ENCODE measurements around the gene SLC25A10.
"Not testable (repeated sequence)": the region's sequence is repeated elsewhere in the genome, so short reads cannot be mapped to it uniquely, and the experiment has no call there.

The SLC25A10 gene

GRCh38 chr17:81711814-81712467, at the start of gene SLC25A10:
TSS of gene SLC25A10 (plus strand) at chr17:81712284. CDS start at chr17:81712427, 143 bp downstream.
- DNase-seq (ENCODE audit: low read depth in 2 of 2), result peak; percentile 71 to 79

DNA sequence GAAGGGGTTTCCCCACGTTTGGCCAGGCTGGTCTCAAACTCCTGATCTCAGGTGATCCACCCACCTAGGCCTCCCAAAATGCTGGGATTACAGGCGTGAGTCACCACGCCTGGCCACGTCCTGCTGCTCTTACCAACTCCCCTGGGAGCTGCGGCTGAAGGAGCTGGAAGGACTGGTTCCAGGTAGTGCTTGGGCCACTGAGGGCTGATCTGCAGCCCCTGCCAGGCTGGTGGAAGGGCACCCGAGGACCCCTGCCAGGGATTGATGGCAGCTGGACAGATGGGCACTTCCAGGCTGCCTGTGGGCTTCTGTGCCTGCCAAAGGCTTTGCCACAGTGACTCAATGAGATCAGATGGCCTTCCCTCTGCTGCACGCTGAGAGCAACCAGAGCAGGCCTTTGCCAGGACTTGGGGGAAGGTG, 48.0 kb upstream of the SLC25A10 start:
- DNase-seq (ENCODE audit: low read depth in 2 of 2), result no peak

DNA sequence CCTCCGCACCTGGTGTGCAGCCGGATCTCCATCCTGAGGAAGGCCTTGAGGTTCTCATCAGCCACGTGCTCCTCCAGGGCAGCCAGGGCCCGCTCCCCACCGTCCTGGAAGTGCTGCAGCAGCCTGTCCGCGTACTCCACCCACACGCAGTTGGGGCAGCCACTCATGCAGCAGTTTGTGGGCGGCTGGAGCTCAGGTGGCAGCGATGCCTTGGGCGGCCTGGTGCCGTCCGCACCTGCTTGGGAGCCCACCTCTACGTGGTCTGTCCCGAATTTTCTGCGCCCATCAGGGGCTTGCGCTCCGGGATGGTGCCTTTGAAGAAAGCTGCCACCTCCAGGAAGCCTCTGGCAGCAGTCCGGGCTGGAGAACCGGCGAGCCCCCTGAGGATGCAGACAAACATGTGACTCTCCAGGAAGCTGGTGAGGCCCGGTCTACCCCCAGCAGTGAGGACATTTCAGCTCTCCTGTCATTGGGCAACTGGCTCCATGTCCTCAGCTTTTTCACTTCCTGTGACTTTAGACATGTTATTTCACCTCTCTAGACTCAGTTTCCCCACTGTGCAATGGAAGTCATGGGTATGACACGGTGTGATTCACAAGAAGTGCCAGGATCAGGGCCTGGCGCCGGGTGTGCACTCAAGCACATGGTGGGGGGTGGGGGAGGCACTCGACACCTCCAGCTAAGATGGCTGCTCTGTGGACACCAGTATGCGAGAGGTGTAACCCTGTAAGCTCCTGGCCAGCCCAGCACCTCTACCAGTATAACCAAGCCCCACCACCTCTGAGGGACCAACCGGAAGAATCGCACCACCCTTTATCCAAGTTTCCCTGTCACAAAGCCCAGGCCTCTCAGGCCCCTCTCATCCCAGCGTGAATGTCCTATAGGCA, 46.6 kb upstream of the SLC25A10 start:
- DNase-seq (ENCODE audit: low read depth in 2 of 2), result peak; percentile 43 to 64

DNA sequence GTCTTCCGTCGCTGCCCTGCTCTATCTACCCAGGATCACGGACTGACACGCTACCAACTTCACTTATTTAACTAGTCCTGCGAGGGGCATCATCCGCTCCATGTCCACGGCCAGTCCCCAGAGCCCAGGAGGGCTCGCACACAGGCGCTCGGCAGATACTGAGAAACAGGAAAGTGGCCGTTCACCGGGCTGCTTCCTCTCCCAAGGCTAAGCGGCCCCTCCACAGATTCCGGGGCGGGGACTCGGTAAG, 46.1 kb upstream of the SLC25A10 start:
- DNase-seq (ENCODE audit: low read depth in 2 of 2), result no peak

GRCh38 chr17:81666342-81667191, 45.5 kb upstream of the SLC25A10 start, which contains the start of the genes CCDC137 and OXLD1:
TSS of gene CCDC137 (plus strand) at chr17:81666737. CDS start at chr17:81666767, 30 bp downstream.
TSS of gene OXLD1 (minus strand) at chr17:81666605. CDS start at chr17:81666577, 28 bp downstream.
- DNase-seq (ENCODE audit: low read depth in 2 of 2), result peak; percentile 87 to 92

DNA sequence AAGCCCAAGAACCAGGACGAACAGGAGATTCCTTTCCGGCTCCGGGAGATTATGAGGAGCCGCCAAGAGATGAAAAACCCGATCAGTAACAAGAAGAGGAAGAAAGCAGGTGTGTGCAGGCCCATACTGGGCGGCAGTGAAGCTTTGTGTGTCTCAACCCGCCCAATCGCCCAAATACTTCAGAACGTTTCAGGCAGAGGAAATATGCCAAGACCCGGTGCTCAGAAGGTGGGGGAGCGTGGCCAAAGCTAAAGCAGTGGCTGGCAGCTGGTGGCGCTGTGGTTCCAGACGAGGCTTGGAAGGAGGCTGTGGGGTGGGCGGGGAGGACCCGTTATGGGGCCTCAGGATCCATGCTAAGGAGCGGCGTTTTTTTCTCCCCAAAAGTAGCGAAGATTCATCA, 44.3 kb upstream of the SLC25A10 start:
- no peak for DNase-seq (ENCODE audit: low read depth in 2 of 2)

GRCh38 chr17:81672504-81672903, 39.6 kb upstream of the SLC25A10 start:
- DNase-seq (ENCODE audit: low read depth in 2 of 2), result no peak

GRCh38 chr17:81672954-81673353, 39.1 kb upstream of the SLC25A10 start:
- no peak for DNase-seq (ENCODE audit: low read depth in 2 of 2)

DNA sequence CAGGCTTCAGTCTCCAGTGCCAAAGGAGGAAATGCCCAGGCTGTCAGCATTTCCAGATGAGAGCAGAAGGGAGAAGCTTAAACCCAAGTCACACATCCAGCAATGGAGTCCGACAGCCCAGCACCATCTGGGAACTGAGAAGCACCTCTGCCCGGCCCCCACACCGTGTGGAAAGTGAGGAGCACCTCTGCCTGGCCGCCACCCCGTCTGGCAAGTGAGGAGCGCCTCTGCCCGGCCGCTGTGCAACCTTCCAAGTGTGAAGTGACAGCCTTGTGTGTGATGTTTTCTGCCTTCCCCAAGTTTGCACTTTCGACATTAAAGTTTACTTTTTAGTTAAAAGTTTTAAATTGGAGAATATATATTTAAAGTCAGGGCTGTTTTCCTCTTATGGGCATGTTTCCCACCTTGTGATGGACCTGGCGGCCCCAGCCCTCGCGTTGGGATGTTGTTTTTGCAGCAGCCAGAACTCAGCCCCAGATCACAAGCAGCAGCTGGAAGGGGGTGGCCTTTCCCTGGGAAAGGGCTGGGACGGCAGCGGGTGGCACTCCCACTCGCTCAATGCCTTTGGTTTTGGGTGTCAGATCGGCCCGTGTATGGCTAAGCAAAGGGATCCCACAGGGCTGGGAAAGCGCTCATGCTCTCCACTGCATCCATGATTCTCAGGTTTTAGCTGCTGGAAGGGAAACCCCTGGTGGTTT, 38.4 kb upstream of the SLC25A10 start:
- DNase-seq (ENCODE audit: low read depth in 2 of 2), result no peak

- DNase-seq (ENCODE audit: low read depth in 2 of 2), result not testable (repeated sequence)
Observed at GRCh38 chr17:81675515-81676221, 36.4 kb upstream of the SLC25A10 start.

- no peak for DNase-seq (ENCODE audit: low read depth in 2 of 2)
Observed at GRCh38 chr17:81676906-81677305, 35.2 kb upstream of the SLC25A10 start.

GRCh38 chr17:81680150-81680549, 31.9 kb upstream of the SLC25A10 start:
- DNase-seq (ENCODE audit: low read depth in 2 of 2), result no peak

GRCh38 chr17:81681672-81682071, 30.4 kb upstream of the SLC25A10 start:
- DNase-seq (ENCODE audit: low read depth in 2 of 2), result no peak

GRCh38 chr17:81682565-81683207, 29.4 kb upstream of the SLC25A10 start:
- no peak for DNase-seq (ENCODE audit: low read depth in 2 of 2)

GRCh38 chr17:81683208-81683583, 28.9 kb upstream of the SLC25A10 start:
- DNase-seq (ENCODE audit: low read depth in 2 of 2), result no peak

GRCh38 chr17:81683584-81684441, 28.3 kb upstream of the SLC25A10 start, which contains the start of the genes ARL16 and HGS:
TSS of gene ARL16 (minus strand) at chr17:81683797. CDS start at chr17:81683753, 44 bp downstream.
TSS of gene HGS (plus strand) at chr17:81684011. CDS start at chr17:81684067, 56 bp downstream.
- peak; percentile 97 for DNase-seq (ENCODE audit: low read depth in 2 of 2)

- no peak for DNase-seq (ENCODE audit: low read depth in 2 of 2)
Observed at GRCh38 chr17:81684442-81684911, 27.6 kb upstream of the SLC25A10 start.

GRCh38 chr17:81685108-81685507, 27.0 kb upstream of the SLC25A10 start:
- DNase-seq (ENCODE audit: low read depth in 2 of 2), result peak in 1 of 2 experiments; percentile 28

DNA sequence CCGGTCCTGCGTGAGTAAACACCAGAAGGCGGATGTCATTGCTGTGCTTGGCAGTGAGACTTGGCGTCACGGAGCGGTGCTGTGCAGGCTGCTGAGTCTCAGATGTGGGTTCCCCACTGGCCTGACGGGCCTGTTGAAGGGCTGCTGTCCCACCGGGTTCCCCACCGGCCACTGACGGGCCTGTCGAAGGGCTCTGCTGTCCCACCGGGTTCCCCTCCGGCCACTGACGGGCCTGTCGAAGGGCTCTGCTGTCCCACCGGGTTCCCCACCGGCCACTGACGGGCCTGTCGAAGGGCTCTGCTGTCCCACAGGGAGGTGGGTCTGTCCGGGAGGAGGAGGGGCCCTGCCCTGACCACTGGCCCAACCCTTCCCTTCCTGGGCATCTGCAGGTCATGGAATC, 25.5 kb upstream of the SLC25A10 start:
- DNase-seq (ENCODE audit: low read depth in 2 of 2), result no peak

Data from stimulated activated CD4-positive, alpha-beta T cell treated with anti-CD3 and anti-CD28 coated beads, Interleukin-12 subunit alpha, Interleukin-12 subunit beta, amount 100 ng/mL, for 24 hours (primary cell).